ENCODE measurements around the gene ZNF77. TPM values are rescaled to one million over a fixed set of nuclear protein-coding genes. Genes with fewer than 3 reads are reported as not detected.

Gene ZNF77
- total RNA-seq, 1 experiment from 2014 or later: 5.9 TPM

DNA sequence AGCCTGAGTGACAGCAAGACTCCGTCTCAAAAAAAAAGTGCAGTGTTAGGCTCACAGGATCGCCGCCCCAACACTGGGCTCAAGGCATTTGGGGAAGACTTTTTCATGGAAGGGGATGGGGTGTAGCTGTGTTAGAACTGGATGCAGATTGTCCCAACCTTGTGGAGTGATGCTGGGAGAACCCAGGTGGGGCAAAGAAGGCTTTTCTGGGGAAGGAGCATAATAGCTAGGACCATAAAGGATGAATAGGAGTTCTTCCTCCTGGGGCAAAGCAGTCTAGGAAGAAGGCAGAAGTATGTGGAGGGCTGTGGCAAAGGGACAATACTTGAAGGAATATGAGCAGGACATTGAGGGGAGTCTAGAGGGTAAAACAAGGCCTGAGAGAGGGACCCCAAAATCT is 43.8 kb upstream of the ZNF77 start:
- ATAC-seq (no peak), DNase-seq (ENCODE audit: low read depth, low spot score) (no peak)
- Histone ChIP-seq H3K4me2 (ENCODE audit: low read length) (no peak overlapping the region), H3K36me3 (ENCODE audit: control insufficient read depth in 1 of 2, insufficient read depth in 2 of 2, low read length in 2 of 2) (no peaks in the 10 kb centered on the region), H3K9me2 (ENCODE audit: insufficient read depth) (no peaks in the 10 kb centered on the region), H3K9me3 (ENCODE audit: control insufficient read depth in 1 of 2, insufficient read depth in 1 of 2, low read depth in 1 of 2, low read length in 2 of 2) (no peaks in the 10 kb centered on the region), H2AFZ (ENCODE audit: low read depth, low read length, poor library complexity, severe bottlenecking) (no peak overlapping the region), H3K4me3 (replicated peaks in 1 of 2; ENCODE audit: low read depth in 1 of 2, low read length in 2 of 2) (no peak overlapping the region), H3K27me3 (ENCODE audit: insufficient read depth, low read length) (no peaks in the 10 kb centered on the region), H3K79me2 (ENCODE audit: insufficient read depth, low read length) (no peaks in the 10 kb centered on the region), H4K20me1 (ENCODE audit: insufficient read depth) (no peaks in the 10 kb centered on the region), H3K4me1 (ENCODE audit: control insufficient read depth in 1 of 2, insufficient read depth in 2 of 2, low read length in 2 of 2) (peaks cover 0 to 12% of the 10 kb centered on the region in 2 experiments; a peak in 1 of 4 replicates), H3K27ac (ENCODE audit: low read depth, low read length) (no peak overlapping the region), H3K9ac (ENCODE audit: low read length) (no peak overlapping the region)
- intact Hi-C loops (cut with micrococcal nuclease): no loop called here
- ChIA-PET POLR2A (no interaction called here), RAD21 (ENCODE audit: low non-redundant PET in 1 of 2, low total read pairs in 2 of 2, uncharacterized antibody in 2 of 2, unreplicated experiment in 2 of 2) (no interaction called here), CTCF (no interaction called here)
- no peak for TF ChIP-seq RAD21 (IDR thresholded peaks at IDR 0.05; ENCODE audit: low read depth)
- TF ChIP-seq, protein P1, sequence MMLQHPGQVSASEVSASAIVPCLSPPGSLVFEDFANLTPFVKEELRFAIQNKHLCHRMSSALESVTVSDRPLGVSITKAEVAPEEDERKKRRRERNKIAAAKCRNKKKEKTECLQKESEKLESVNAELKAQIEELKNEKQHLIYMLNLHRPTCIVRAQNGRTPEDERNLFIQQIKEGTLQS (IDR thresholded peaks at IDR 0.05): no peak
- no peak for TF ChIP-seq SIN3A (IDR thresholded peaks at IDR 0.05; ENCODE audit: low read depth)
- no TSS peak for BruUV-seq (replicated peaks)

DNA sequence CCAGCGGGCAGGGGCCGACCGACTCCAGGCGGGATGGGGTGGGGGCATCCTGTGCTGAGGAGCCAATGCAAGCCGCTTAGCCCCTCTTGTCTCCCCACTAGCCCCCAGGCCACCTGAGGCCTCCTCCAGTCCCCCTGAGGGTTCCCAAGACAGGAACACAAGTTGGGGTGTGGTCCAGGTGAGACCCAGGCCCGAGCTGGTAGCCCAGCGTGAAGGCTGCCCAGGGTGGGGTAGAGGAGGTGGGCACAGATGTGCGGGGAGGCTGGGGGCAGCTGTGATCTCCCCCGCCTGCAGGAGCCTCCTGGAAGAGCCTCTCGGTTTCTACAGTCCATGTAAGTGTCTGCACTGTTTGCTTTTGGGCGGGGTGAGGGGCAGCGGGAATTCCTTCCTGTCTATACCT is 43.0 kb upstream of the ZNF77 start:
- H3K4me3 ChIP-seq (replicated peaks in 1 of 2; ENCODE audit: low read depth in 1 of 2, low read length in 2 of 2): no peak overlapping the region
- H3K27ac ChIP-seq (ENCODE audit: low read depth, low read length): no peak overlapping the region
- H3K4me1 ChIP-seq (ENCODE audit: control insufficient read depth in 1 of 2, insufficient read depth in 2 of 2, low read length in 2 of 2): peaks cover 0 to 17% of the 10 kb centered on the region in 2 experiments; a peak in 1 of 4 replicates
- no peak for TF ChIP-seq ZFX (IDR thresholded peaks at IDR 0.05)
- no peak for TF ChIP-seq EGR1 (IDR thresholded peaks at IDR 0.05; ENCODE audit: low read depth)
- TF ChIP-seq ZNF274 (IDR thresholded peaks at IDR 0.05; ENCODE audit: low read depth, low read length): no peak
- no peak for TF ChIP-seq SRF (IDR thresholded peaks at IDR 0.05; ENCODE audit: low read depth)
- TF ChIP-seq SP1 (IDR thresholded peaks at IDR 0.05; ENCODE audit: low read depth): no peak
- no peak for TF ChIP-seq EZH2 (IDR thresholded peaks at IDR 0.05)
- BruUV-seq (replicated peaks): no TSS peak
- POLR2A ChIA-PET: no interaction called here
- no peaks in the 10 kb centered on the region for H3K36me3 ChIP-seq (ENCODE audit: control insufficient read depth in 1 of 2, insufficient read depth in 2 of 2, low read length in 2 of 2)
- H3K79me2 ChIP-seq (ENCODE audit: insufficient read depth, low read length): no peaks in the 10 kb centered on the region
- H3K9me2 ChIP-seq (ENCODE audit: insufficient read depth): no peaks in the 10 kb centered on the region
- H4K20me1 ChIP-seq (ENCODE audit: insufficient read depth): no peaks in the 10 kb centered on the region
- RAD21 ChIA-PET (ENCODE audit: low non-redundant PET in 1 of 2, low total read pairs in 2 of 2, uncharacterized antibody in 2 of 2, unreplicated experiment in 2 of 2): no interaction called here
- DNase-seq (ENCODE audit: low read depth, low spot score) (no peak), ATAC-seq (no peak)
- no peak overlapping the region for H3K4me2 ChIP-seq (ENCODE audit: low read length)
- CTCF ChIA-PET: no interaction called here
- no peaks in the 10 kb centered on the region for H3K27me3 ChIP-seq (ENCODE audit: insufficient read depth, low read length)
- no peak overlapping the region for H3K9ac ChIP-seq (ENCODE audit: low read length)
- no peaks in the 10 kb centered on the region for H3K9me3 ChIP-seq (ENCODE audit: control insufficient read depth in 1 of 2, insufficient read depth in 1 of 2, low read depth in 1 of 2, low read length in 2 of 2)
- no peak overlapping the region for H2AFZ ChIP-seq (ENCODE audit: low read depth, low read length, poor library complexity, severe bottlenecking)
- intact Hi-C loops (cut with micrococcal nuclease): no loop called here

Measured in HCT116 (cell line).